Right kidney (tissue), 1 donor: ENCODE results near the gene FAM13B.
"Not testable (repeated sequence)": the region's sequence is repeated elsewhere in the genome, so short reads cannot be mapped to it uniquely, and the experiment has no call there.

Experiments
- DNase-seq: peaks from one replicate; pipeline ENCODE4 v3.0.0-alpha.2; 2016

FAM13B gene

GRCh38 chr5:138035605-138036537 is 3.0 kb upstream of the FAM13B start:
- DNase-seq, result peak; percentile 57

GRCh38 chr5:138033907-138034306 is 1.0 kb upstream of the FAM13B start:
- no peak for DNase-seq

GRCh38 chr5:138033386-138033808 is 518 bp upstream of the FAM13B start:
- DNase-seq, result peak; percentile 90

- peak; percentile 90 for DNase-seq
Measured at GRCh38 chr5:138032028-138032571, 779 bp downstream of the FAM13B start.

- DNase-seq, result no peak
Measured at GRCh38 chr5:138029944-138030343, 2.9 kb downstream of the FAM13B start.

- DNase-seq, result no peak
Measured at GRCh38 chr5:138029501-138029900, 3.4 kb downstream of the FAM13B start.

GRCh38 chr5:138028971-138029365 is 3.9 kb downstream of the FAM13B start:
- DNase-seq, result no peak

GRCh38 chr5:138028262-138028970 is 4.5 kb downstream of the FAM13B start:
- DNase-seq, result not testable (repeated sequence)

- not testable (repeated sequence) for DNase-seq
Measured at GRCh38 chr5:138026793-138027192, 6.1 kb downstream of the FAM13B start.

- DNase-seq, result no peak
Measured at GRCh38 chr5:138025285-138025684, 7.6 kb downstream of the FAM13B start.

- DNase-seq, result no peak
Measured at GRCh38 chr5:138024117-138024516, 8.8 kb downstream of the FAM13B start.

- no peak for DNase-seq
Measured at GRCh38 chr5:138022912-138023311, 10.0 kb downstream of the FAM13B start.

GRCh38 chr5:138021771-138022170 is 11.1 kb downstream of the FAM13B start:
- DNase-seq, result no peak

GRCh38 chr5:138018849-138019248 is 14.0 kb downstream of the FAM13B start:
- no peak for DNase-seq

GRCh38 chr5:138015916-138016315 is 17.0 kb downstream of the FAM13B start:
- DNase-seq, result no peak

GRCh38 chr5:138011991-138012390 is 20.9 kb downstream of the FAM13B start:
- DNase-seq, result no peak

- DNase-seq, result no peak
Measured at GRCh38 chr5:138000102-138000723, 32.7 kb downstream of the FAM13B start.

GRCh38 chr5:137997726-137998213 is 35.1 kb downstream of the FAM13B start:
- no peak for DNase-seq

GRCh38 chr5:137995749-137996128 is 37.1 kb downstream of the FAM13B start:
- no peak for DNase-seq

GRCh38 chr5:137995077-137995748 is 37.7 kb downstream of the FAM13B start:
- DNase-seq, result no peak

- no peak for DNase-seq
Measured at GRCh38 chr5:137994556-137994955, 38.3 kb downstream of the FAM13B start.

GRCh38 chr5:137989419-137989818 is 43.5 kb downstream of the FAM13B start:
- no peak for DNase-seq
